GM12878 (cell line): ENCODE results near the gene MAN2A1. TPM values are rescaled to one million over a fixed set of nuclear protein-coding genes. Genes with fewer than 3 reads are reported as not detected.
A peak's percentile ranks its signal among the peaks of the same experiment; 100 is the strongest.

Experiments
- ATAC-seq: fragments of 200-7000 bp; cut with Tn5 transposase; 3 replicates; pipeline ENCODE4 v1.9.1; 2020; ENCODE audit warnings: mild to moderate bottlenecking, moderate library complexity
- BruUV-seq: library from RNA; stranded (reverse); fragments of 400-500 nt; replicated peaks from 2 replicates; lab custom pipeline; 2021; lab: Mats Ljungman, UMichigan
- CTCF ChIA-PET: fragments of 300-600 bp; sonication (Branson Sonifier 250); formaldehyde crosslinking; extraction: SDS; loops from one replicate; lab custom pipeline; 2021; ENCODE audit warnings: inconsistent platforms; lab: Yijun Ruan, JAX
- POLR2A ChIA-PET: fragments of 350-600 bp; formaldehyde crosslinking; extraction: SDS; loops from one replicate; lab custom pipeline; 2021; ENCODE audit warnings: inconsistent platforms; lab: Charles Lee
- RAD21 ChIA-PET: fragments of 300-600 bp; sonication (Branson Sonifier 250); formaldehyde crosslinking; loops from one replicate; lab custom pipeline; 2023; ENCODE audit warnings: antibody characterized with exemption; ENCODE audit not compliant: unreplicated experiment; lab: Charles Lee
- SMC1A ChIA-PET: fragments of 300-600 bp; sonication (Branson Sonifier 250); formaldehyde crosslinking; loops from one replicate; lab custom pipeline; 2023; ENCODE audit not compliant: unreplicated experiment, uncharacterized antibody; lab: Charles Lee
- DNase-seq: peaks from one replicate; pipeline ENCODE4 v3.0.0-alpha.2; 2011; ENCODE audit warnings: low read depth, low spot score
- FAIRE-seq: peaks from 3 replicates; lab custom pipeline; 2011; peaks lifted over from hg19 to GRCh38; lab: Jason Lieb, UNC
- H2AFZ ChIP-seq: 2 replicates; pipeline ENCODE4 v1.6.0; 2011; ENCODE audit warnings: low read depth, low read length, control low read depth; ENCODE audit not compliant: control insufficient read depth
- H3K27ac ChIP-seq: 2 replicates; pipeline ENCODE4 v1.5.1; 2011; ENCODE audit warnings: control low read depth; ENCODE audit not compliant: control insufficient read depth, insufficient read depth
- H3K27me3 ChIP-seq, 2 experiments: replicated peaks in 1 of 2; 2 replicates each; pipeline versions ENCODE4 v1.6.0 to v1.6.1; 2011; ENCODE audit warnings: low read length in 1 of 2; ENCODE audit not compliant: control insufficient read depth in 2 of 2, insufficient read depth in 2 of 2
- H3K36me3 ChIP-seq, 2 experiments: 2 replicates each; pipeline ENCODE4 v1.5.1; 2011; ENCODE audit warnings: low read length in 1 of 2; ENCODE audit not compliant: control insufficient read depth in 2 of 2, insufficient read depth in 2 of 2
- H3K4me1 ChIP-seq: 2 replicates; pipeline ENCODE4 v1.6.1; 2011; ENCODE audit warnings: mild to moderate bottlenecking, low read length, moderate library complexity, mixed read lengths; ENCODE audit not compliant: control insufficient read depth, insufficient read depth
- H3K4me2 ChIP-seq: 2 replicates; pipeline ENCODE4 v1.6.0; 2011; ENCODE audit warnings: control low read depth; ENCODE audit not compliant: control insufficient read depth, insufficient read depth
- H3K4me3 ChIP-seq: fragments of 200-600 bp; sonication (generic); 2 replicates; pipeline ENCODE4 v1.5.1; 2016
- H3K79me2 ChIP-seq: 2 replicates; pipeline ENCODE4 v1.6.0; 2011; ENCODE audit warnings: low read length; ENCODE audit not compliant: control insufficient read depth, insufficient read depth
- H3K9ac ChIP-seq: 2 replicates; pipeline ENCODE4 v1.8.0; 2011; ENCODE audit warnings: low read length, control low read depth, mixed read lengths; ENCODE audit not compliant: control insufficient read depth, insufficient read depth
- H3K9me3 ChIP-seq: replicated peaks from 3 replicates; pipeline ENCODE4 v1.5.1; 2011; ENCODE audit warnings: mild to moderate bottlenecking, low read length; ENCODE audit not compliant: control insufficient read depth, insufficient read depth
- H4K20me1 ChIP-seq: 2 replicates; pipeline ENCODE4 v1.6.0; 2011; ENCODE audit not compliant: control insufficient read depth, insufficient read depth
- BHLHE40 ChIP-seq, 2 experiments: fragments of 450-650 bp in 1 of 2; IDR thresholded peaks; 2 replicates each; pipeline ENCODE4 v1.6.1; 2011 to 2017; ENCODE audit warnings: low read depth in 2 of 2, borderline replicate concordance in 1 of 2, improper control_type of control experiment in 1 of 2, low read length in 1 of 2, mild to moderate bottlenecking in 1 of 2
- CTCF ChIP-seq, 3 experiments: IDR thresholded peaks in 2 of 3; conservative IDR thresholded peaks in 1 of 3; 2 replicates each; pipeline ENCODE4 v1.5.1; 2011; ENCODE audit warnings: low read depth in 3 of 3, low read length in 3 of 3, mild to moderate bottlenecking in 3 of 3, control low read depth in 2 of 3, moderate library complexity in 2 of 3, inconsistent platforms in 1 of 3, mixed read lengths in 1 of 3; ENCODE audit not compliant: control insufficient read depth in 2 of 3, insufficient read depth in 1 of 3; ENCODE audit errors: extremely low read depth in 1 of 3
- ZNF207 ChIP-seq: fragments of 450-650 bp; IDR thresholded peaks from 2 replicates; pipeline ENCODE4 v1.6.1; 2014; ENCODE audit warnings: antibody characterized with exemption, mild to moderate bottlenecking, borderline replicate concordance
- ZNF592 ChIP-seq: fragments of 450-650 bp; IDR thresholded peaks from 2 replicates; pipeline ENCODE4 v1.6.1; 2017; ENCODE audit warnings: mild to moderate bottlenecking, moderate library complexity
- WGBS: methylation state at CpG from one replicate; pipeline ENCODE4 v1.1.6; 2016; ENCODE audit warnings: low lambda C conversion rate; ENCODE audit not compliant: insufficient replicate concordance, insufficient coverage; ENCODE audit errors: missing lambda C conversion rate; 5-methylcytosine and 5-hydroxymethylcytosine counted together
- in situ Hi-C: fragments of 300-500 bp; cut with MboI; formaldehyde crosslinking; loops from 9 replicates; pipeline ENCODE4 v1.14.3; 2018; ENCODE audit warnings: mixed read lengths
- intact Hi-C: fragments of 100-400 bp; cut with micrococcal nuclease; formaldehyde crosslinking; loops from one replicate; pipeline ENCODE4 v1.14.2; 2022; ENCODE audit not compliant: unreplicated experiment
- polyA plus RNA-seq, 11 experiments: library from polyadenylated mRNA; depleted of rRNA in 4 of 11; unstranded in 6 of 11; stranded (reverse) in 5 of 11; fragments of >200 nt; fragmentation: Nextera tagmentation in 4 of 11; fragmentation: Illumina TruSeq in 1 of 11; extraction: Ambion mirVana in 4 of 11; extraction: Trizol in 1 of 11; gene quantifications; 1 replicate in 1 of 11; 2 replicates in 10 of 11; pipeline versions ENCODE4 v1.2.1 to v1.2.3, GENCODE V29; 2011 to 2016; ENCODE audit warnings: inconsistent platforms in 2 of 11, missing spikeins in 2 of 11, low read depth in 1 of 11
- total RNA-seq, 4 experiments: library from RNA; depleted of rRNA in 3 of 4; stranded (reverse); fragments of >200 nt in 3 of 4; fragmentation: Illumina TruSeq in 1 of 4; extraction: Trizol in 1 of 4; gene quantifications; 2 replicates each; pipeline versions ENCODE4 v1.2.1 to v1.2.3, GENCODE V29; 2013 to 2021
- TF ChIP-seq, protein P1 (sequence below): fragments of 150-350 bp; IDR thresholded peaks from 2 replicates; pipeline ENCODE4 v1.6.1; 2016; ENCODE audit warnings: low read depth, low read length

The MAN2A1 gene
- total and polyA plus RNA-seq, 10 of the 15 experiments (the other 5 are each of a cell fraction or from before 2014, with no cell fraction given), result 4.2 to 27.9 (median 10.5) TPM

DNA sequence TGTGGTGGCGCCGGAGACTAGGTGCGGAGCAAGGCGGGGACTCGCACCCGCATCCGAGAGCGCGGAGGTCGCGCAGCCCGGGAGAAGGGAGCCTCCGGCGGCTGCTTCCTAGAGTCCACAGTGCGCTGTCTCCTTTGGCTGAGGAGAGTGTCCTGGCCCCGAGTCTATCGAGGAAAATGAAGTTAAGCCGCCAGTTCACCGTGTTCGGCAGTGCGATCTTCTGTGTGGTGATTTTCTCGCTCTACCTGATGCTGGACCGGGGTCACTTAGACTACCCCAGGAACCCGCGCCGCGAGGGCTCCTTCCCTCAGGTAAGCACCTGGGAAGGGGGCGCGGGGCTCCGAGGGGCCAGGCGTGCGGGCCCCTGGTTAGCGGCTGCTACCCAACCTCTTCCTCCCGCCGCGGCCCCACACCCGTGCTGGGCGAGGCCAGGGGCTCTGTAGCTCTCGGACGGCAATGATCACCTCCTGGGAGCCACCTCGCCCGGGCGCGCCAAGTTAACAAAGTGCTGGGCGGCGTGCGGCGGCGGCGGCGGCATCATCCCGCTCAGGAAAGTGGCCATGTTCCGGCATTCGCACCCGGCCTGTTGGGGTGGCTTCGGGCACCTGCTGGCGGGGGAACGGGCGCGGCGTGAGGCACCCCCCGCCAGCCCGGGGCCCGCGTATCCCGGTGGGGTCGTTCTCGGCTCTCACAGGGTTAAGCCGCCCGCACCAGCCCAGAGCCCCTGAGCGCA is 681 bp downstream of the MAN2A1 start (continued):
- peak in 1 of 2 experiments; percentile 11; a peak in 1 of 4 replicates for TF ChIP-seq BHLHE40 (IDR thresholded peaks at IDR 0.05; ENCODE audit: borderline replicate concordance in 1 of 2, low read depth in 2 of 2, low read length in 1 of 2)

DNA sequence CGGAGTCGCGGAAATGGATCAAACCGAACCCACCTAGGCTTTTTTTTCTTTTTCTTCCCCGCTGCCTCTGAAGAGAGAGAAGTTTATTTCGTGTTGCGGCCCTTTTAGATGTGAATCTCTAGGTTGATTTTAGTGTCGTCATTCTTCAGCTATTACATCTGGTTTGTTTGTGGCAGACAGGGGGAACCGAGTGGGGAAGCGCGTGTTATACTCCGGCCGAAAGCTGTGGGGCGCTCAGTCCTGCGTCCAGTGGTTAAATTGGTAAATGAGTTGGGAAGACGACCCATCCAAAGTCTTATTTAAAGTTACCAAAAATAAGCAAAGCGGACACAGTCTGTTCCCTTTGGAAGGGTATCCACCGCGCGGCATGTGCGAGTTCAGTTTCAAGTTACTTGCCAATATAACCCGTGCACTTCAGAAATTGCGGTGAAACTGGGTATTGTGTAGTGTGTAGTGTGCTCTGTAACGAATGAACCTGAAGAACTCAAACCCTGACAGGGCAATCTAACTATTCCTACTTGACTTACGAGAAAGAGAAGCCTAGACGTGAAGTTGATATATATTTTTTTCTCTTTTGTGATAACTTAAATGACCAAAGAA is 1.3 kb downstream of the MAN2A1 start:
- peak overlapping the region; percentile 77 for H2AFZ ChIP-seq
- H3K4me3 ChIP-seq, result peak overlapping the region; percentile 86
- ATAC-seq, result peak; percentile 31
- TSS peak; percentile 71 for BruUV-seq
- H3K79me2 ChIP-seq, result peaks cover 37% of the 10 kb centered on the region
- SMC1A ChIA-PET, result interaction anchor here (0.6 to 2.8 kb wide), 9 partner anchors 10 to 725 kb away, joined by 3 to 8 read pairs (median 5); no protein-coding TSS in a partner anchor
- RAD21 ChIA-PET, result interaction anchor here (0.7 to 2.2 kb wide), 8 partner anchors 11 to 723 kb away, joined by 3 to 6 read pairs (median 3); no protein-coding TSS in a partner anchor
- H3K36me3 ChIP-seq, result no peaks in the 10 kb centered on the region
- WGBS, result 2% methylated on average over 26 of the region's 26 CpGs
- no peaks in the 10 kb centered on the region for H3K27me3 ChIP-seq
- CTCF ChIA-PET, result interaction anchor here (0.7 to 1.9 kb wide), 16 partner anchors 11 to 723 kb away, joined by 3 to 9 read pairs (median 3); no protein-coding TSS in a partner anchor
- no peak for DNase-seq
- intact Hi-C loops (loop anchor here (5.0 to 10.0 kb wide), 5 partner anchors 51 to 1306 kb away; partner anchors contain the start of genes FBXL17 and FER), in situ Hi-C loops (no loop called here)
- H3K4me2 ChIP-seq, result peak overlapping the region; percentile 90
- POLR2A ChIA-PET, result interaction anchor here (1.1 kb wide), 1 partner anchor 10 kb away, joined by 4 read pairs; no protein-coding TSS in a partner anchor
- H4K20me1 ChIP-seq, result no peaks in the 10 kb centered on the region
- FAIRE-seq, result no peak
- peak overlapping the region; percentile 76; the same call in 1 of the 2 replicates for H3K27ac ChIP-seq
- H3K9ac ChIP-seq, result peak overlapping the region; percentile 77
- H3K4me1 ChIP-seq, result peaks cover 31% of the 10 kb centered on the region
- peaks cover 3% of the 10 kb centered on the region; the same call in 1 of the 3 replicates for H3K9me3 ChIP-seq
- peak in 1 of 2 experiments; percentile 25; a peak in 1 of 4 replicates for TF ChIP-seq BHLHE40 (IDR thresholded peaks at IDR 0.05; ENCODE audit: borderline replicate concordance in 1 of 2, low read depth in 2 of 2, low read length in 1 of 2)
- no peak for TF ChIP-seq ZNF207
- TF ChIP-seq, protein P1, sequence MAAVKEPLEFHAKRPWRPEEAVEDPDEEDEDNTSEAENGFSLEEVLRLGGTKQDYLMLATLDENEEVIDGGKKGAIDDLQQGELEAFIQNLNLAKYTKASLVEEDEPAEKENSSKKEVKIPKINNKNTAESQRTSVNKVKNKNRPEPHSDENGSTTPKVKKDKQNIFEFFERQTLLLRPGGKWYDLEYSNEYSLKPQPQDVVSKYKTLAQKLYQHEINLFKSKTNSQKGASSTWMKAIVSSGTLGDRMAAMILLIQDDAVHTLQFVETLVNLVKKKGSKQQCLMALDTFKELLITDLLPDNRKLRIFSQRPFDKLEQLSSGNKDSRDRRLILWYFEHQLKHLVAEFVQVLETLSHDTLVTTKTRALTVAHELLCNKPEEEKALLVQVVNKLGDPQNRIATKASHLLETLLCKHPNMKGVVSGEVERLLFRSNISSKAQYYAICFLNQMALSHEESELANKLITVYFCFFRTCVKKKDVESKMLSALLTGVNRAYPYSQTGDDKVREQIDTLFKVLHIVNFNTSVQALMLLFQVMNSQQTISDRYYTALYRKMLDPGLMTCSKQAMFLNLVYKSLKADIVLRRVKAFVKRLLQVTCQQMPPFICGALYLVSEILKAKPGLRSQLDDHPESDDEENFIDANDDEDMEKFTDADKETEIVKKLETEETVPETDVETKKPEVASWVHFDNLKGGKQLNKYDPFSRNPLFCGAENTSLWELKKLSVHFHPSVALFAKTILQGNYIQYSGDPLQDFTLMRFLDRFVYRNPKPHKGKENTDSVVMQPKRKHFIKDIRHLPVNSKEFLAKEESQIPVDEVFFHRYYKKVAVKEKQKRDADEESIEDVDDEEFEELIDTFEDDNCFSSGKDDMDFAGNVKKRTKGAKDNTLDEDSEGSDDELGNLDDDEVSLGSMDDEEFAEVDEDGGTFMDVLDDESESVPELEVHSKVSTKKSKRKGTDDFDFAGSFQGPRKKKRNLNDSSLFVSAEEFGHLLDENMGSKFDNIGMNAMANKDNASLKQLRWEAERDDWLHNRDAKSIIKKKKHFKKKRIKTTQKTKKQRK, result no peak
- peak; percentile 49 to 83 (median 67) for TF ChIP-seq CTCF (IDR thresholded peaks at IDR 0.05 in 2 of 3, conservative IDR thresholded peaks at IDR 0.05 in 1 of 3; ENCODE audit: control insufficient read depth in 2 of 3, extremely low read depth in 1 of 3, insufficient read depth in 1 of 3, low read depth in 3 of 3, low read length in 3 of 3)
- TF ChIP-seq ZNF592, result no peak
